Measurements from ENCODE around the gene MMP27.

GRCh38 chr11:102654761-102655160 lies 50.8 kb downstream of the MMP27 start:
- TF ChIP-seq, protein P1, sequence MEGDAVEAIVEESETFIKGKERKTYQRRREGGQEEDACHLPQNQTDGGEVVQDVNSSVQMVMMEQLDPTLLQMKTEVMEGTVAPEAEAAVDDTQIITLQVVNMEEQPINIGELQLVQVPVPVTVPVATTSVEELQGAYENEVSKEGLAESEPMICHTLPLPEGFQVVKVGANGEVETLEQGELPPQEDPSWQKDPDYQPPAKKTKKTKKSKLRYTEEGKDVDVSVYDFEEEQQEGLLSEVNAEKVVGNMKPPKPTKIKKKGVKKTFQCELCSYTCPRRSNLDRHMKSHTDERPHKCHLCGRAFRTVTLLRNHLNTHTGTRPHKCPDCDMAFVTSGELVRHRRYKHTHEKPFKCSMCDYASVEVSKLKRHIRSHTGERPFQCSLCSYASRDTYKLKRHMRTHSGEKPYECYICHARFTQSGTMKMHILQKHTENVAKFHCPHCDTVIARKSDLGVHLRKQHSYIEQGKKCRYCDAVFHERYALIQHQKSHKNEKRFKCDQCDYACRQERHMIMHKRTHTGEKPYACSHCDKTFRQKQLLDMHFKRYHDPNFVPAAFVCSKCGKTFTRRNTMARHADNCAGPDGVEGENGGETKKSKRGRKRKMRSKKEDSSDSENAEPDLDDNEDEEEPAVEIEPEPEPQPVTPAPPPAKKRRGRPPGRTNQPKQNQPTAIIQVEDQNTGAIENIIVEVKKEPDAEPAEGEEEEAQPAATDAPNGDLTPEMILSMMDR (IDR thresholded peaks at IDR 0.05): no peak
- TF ChIP-seq EZH2 (IDR thresholded peaks at IDR 0.05; ENCODE audit: borderline replicate concordance, insufficient read depth, low read depth, low read length, poor library complexity, severe bottlenecking): no peak

Measured in B cell (primary cell).